Measurements from ENCODE around the gene FAU. TPM values are rescaled to one million over a fixed set of nuclear protein-coding genes. Genes with fewer than 3 reads are reported as not detected.
A peak's percentile ranks its signal among the peaks of the same experiment; 100 is the strongest.

The FAU gene
- total RNA-seq, 2 experiments from 2014 or later = 899 to 972 TPM

DNA sequence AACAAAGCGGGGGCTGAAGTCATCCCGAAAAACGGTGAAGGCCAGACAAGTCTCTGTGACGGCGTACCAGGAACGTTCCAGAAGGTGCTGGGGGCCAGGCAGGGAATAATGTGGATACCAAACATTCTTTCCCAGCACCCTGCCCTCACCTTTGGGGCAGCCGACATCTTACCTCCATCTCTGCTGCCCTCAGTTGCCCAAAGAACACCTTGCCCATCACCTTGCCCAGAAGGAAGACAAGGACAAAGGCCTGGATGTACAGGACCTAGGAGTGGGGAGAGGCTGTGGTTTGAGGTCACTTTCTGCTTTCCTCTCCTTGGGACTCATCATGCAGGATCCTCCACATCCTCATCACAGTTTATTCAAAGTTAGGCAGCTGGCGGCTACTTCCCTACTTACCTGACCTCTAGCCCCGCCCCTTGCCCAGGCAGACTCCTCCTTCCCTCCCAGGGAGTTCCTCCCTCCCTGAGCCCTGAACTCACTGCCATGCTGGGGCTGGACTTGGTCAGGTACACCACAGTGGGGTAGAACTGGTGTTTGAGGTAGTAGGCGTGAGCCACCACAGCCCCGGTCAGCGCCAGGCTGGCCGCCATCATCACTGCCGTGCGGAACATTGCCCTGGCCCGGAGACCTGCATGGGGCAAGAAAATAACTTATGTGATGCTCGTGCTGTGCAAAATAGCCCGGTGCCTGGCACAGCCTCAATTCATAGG lies 11.2 kb upstream of the FAU start:
- Mint-ChIP-seq H3K4me1 (peaks cover 34% of the 10 kb centered on the region), H3K27ac (peak overlapping the region; percentile 100), H3K9me3 (ENCODE audit: low read depth) (no peaks in the 10 kb centered on the region), H3K27me3 (no peaks in the 10 kb centered on the region), H3K4me3 (peak overlapping the region; percentile 96), H3K36me3 (peaks cover 5% of the 10 kb centered on the region)
- ATAC-seq = no peak
- peak; percentile 75 for DNase-seq
- CTCF ChIA-PET = interaction anchor here (0.7 to 4.3 kb wide), 5 partner anchors 8 to 22 kb away, joined by 3 to 31 read pairs (median 4); partner anchors contain the start of genes FAU, MRPL49, TM7SF2 and ZNHIT2

DNA sequence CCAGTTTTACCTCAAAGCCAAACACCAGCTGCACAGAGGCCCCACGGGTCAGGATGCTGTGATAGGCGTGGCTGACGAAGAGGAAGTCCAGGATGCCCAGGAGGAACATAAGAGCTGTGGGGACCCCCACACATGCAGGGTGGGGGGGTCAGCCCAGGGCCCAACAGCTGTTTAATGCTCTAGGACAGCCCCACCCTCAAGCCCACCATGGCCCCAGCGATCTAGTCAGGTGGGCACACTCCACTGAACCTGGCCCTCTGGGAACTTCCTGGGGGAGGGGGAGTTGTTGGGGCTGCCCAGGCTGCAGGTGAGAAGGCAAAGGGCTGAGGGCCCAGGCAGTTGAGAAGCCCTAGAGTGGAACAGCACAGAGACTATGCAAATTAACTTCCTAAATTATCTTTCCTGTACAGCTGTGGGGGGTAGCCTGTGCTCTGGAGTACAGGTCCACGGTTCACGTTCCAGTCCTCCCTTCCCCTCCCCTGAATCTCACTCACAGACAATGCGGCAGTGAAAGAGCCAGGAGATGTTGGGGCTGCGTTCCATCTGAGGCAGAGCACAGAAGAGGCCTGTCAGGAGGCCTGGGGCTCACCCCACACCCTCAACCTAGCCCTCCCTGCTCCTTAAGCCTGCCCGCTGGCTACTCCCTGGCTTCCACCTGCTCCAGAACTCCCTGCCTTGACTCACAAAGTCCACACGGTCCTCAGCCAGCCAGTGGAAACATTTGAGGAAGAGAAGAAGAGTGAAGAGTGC lies 10.5 kb upstream of the FAU start:
- no peak for DNase-seq
- Mint-ChIP-seq H3K27ac (peak overlapping the region; percentile 100), H3K4me3 (peak overlapping the region; percentile 96), H3K9me3 (ENCODE audit: low read depth) (no peaks in the 10 kb centered on the region), H3K27me3 (no peaks in the 10 kb centered on the region), H3K4me1 (peaks cover 34% of the 10 kb centered on the region), H3K36me3 (peaks cover 5% of the 10 kb centered on the region)
- ATAC-seq = no peak
- CTCF ChIA-PET = interaction anchor here (1.0 to 4.3 kb wide), 4 partner anchors 15 to 21 kb away, joined by 6 to 31 read pairs (median 18); partner anchors contain the start of genes TM7SF2 and ZNHIT2

DNA sequence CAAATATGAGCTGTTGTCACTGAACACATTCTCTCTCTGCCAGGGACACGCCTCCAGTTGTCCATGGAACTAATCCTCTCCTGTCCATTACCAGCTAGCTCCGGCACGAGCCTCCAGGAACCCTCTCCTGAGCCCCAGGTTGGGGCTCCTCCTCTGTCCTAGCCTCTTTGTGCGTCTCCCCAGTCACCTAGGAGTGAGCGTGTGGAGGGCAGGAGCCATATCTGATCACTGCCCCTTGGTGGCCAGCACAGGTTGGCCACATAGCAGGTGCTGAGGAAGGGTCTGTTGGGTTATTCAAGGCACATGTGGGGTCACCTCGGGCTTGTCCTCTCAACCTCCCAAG lies 9.9 kb upstream of the FAU start:
- no peak overlapping the region for H3K27ac Mint-ChIP-seq
- H3K9me3 Mint-ChIP-seq (ENCODE audit: low read depth) = no peaks in the 10 kb centered on the region
- H3K36me3 Mint-ChIP-seq = peaks cover 7% of the 10 kb centered on the region
- H3K27me3 Mint-ChIP-seq = no peaks in the 10 kb centered on the region
- CTCF ChIA-PET = interaction anchor here (1.0 to 1.9 kb wide), 3 partner anchors 15 to 118 kb away, joined by 5 to 8 read pairs (median 6); partner anchors contain the start of genes ARL2, TM7SF2 and ZNHIT2
- no peak overlapping the region for H3K4me3 Mint-ChIP-seq
- peaks cover 34% of the 10 kb centered on the region for H3K4me1 Mint-ChIP-seq
- DNase-seq (no peak), ATAC-seq (no peak)

GRCh38 chr11:65131417-65131776 lies 9.5 kb upstream of the FAU start:
- no peaks in the 10 kb centered on the region for H3K9me3 Mint-ChIP-seq (ENCODE audit: low read depth)

DNA sequence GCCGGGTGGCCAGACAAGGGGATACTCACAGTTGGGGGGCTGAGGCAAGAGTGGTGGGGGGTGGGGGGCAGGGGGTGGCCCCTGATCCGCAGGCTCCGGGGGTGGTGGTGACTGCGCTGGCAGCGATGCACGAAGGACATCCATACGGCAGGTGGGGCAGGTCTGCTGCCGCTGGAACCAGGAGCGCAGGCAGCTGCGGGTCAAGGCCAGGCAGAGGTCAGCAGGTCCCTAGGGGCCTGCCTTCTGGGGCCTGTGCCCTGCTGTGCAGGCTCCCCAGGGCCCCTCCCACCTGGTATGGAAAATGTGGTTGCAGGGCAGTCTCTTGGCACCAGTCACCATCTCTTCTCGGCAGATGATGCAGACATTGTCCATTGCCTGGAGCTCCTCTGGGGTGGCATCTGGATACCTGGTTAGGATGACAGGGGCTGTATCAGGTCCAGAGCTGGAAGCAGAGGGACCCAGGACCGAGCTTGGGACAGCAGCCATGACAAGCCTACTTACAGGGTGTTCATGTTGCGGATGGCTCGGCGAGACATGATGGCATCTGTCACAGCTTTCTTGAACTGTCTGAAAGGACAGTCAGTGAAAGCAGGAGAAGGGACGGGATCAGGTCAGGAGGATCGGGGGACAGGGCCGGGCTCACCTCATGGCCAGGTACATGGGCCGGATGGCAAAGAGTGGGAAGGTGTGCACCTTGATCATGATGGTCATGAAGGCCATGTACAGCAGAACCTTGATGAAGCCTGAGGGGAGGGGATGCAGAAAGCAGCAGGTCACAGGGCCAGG lies 8.9 kb upstream of the FAU start:
- Mint-ChIP-seq H3K9me3 (ENCODE audit: low read depth) (no peaks in the 10 kb centered on the region), H3K36me3 (peaks cover 13% of the 10 kb centered on the region), H3K4me3 (no peak overlapping the region), H3K27ac (no peak overlapping the region), H3K4me1 (peaks cover 24% of the 10 kb centered on the region), H3K27me3 (no peaks in the 10 kb centered on the region)
- DNase-seq = no peak
- CTCF ChIA-PET = interaction anchor here (1.7 to 1.9 kb wide), 2 partner anchors 14 to 117 kb away, joined by 5 to 8 read pairs; partner anchors contain the start of genes ARL2 and ZNHIT2
- no peak for ATAC-seq

More at GRCh38 chr11:65131417-65131776, 9.5 kb upstream of the FAU start:
- Mint-ChIP-seq H3K27me3 (no peaks in the 10 kb centered on the region), H3K4me1 (peaks cover 30% of the 10 kb centered on the region), H3K36me3 (peaks cover 10% of the 10 kb centered on the region), H3K4me3 (no peak overlapping the region), H3K27ac (no peak overlapping the region)
- ATAC-seq (no peak), DNase-seq (no peak)
- CTCF ChIA-PET = interaction anchor here (1.0 to 1.9 kb wide), 3 partner anchors 14 to 117 kb away, joined by 5 to 8 read pairs (median 6); partner anchors contain the start of genes ARL2, TM7SF2 and ZNHIT2

GRCh38 chr11:65129649-65130441 lies 7.9 kb upstream of the FAU start:
- Mint-ChIP-seq H3K4me3 (no peak overlapping the region), H3K27ac (no peak overlapping the region), H3K9me3 (ENCODE audit: low read depth) (no peaks in the 10 kb centered on the region), H3K27me3 (no peaks in the 10 kb centered on the region), H3K4me1 (peaks cover 17% of the 10 kb centered on the region), H3K36me3 (peaks cover 16% of the 10 kb centered on the region)
- no peak for DNase-seq
- CTCF ChIA-PET = interaction anchor here (1.1 to 1.7 kb wide), 4 partner anchors 17 to 185 kb away, joined by 3 to 5 read pairs (median 4); partner anchors contain the start of genes ARL2 and CDC42EP2
- no peak for ATAC-seq

- peaks cover 16% of the 10 kb centered on the region for H3K36me3 Mint-ChIP-seq
- CTCF ChIA-PET = interaction anchor here (1.2 to 1.7 kb wide), 3 partner anchors 11 to 114 kb away, joined by 3 to 5 read pairs (median 4); partner anchors contain the start of genes ARL2 and ZNHIT2
- no peak overlapping the region for H3K27ac Mint-ChIP-seq
- no peaks in the 10 kb centered on the region for H3K9me3 Mint-ChIP-seq (ENCODE audit: low read depth)
- H3K4me1 Mint-ChIP-seq = peaks cover 23% of the 10 kb centered on the region
- ATAC-seq = no peak
- no peak overlapping the region for H3K4me3 Mint-ChIP-seq
- no peak for DNase-seq
- no peaks in the 10 kb centered on the region for H3K27me3 Mint-ChIP-seq
Measured at GRCh38 chr11:65128182-65129145, 6.5 kb upstream of the FAU start.

- CTCF ChIA-PET = no interaction called here
Measured at GRCh38 chr11:65127473-65128181, 5.7 kb upstream of the FAU start.

DNA sequence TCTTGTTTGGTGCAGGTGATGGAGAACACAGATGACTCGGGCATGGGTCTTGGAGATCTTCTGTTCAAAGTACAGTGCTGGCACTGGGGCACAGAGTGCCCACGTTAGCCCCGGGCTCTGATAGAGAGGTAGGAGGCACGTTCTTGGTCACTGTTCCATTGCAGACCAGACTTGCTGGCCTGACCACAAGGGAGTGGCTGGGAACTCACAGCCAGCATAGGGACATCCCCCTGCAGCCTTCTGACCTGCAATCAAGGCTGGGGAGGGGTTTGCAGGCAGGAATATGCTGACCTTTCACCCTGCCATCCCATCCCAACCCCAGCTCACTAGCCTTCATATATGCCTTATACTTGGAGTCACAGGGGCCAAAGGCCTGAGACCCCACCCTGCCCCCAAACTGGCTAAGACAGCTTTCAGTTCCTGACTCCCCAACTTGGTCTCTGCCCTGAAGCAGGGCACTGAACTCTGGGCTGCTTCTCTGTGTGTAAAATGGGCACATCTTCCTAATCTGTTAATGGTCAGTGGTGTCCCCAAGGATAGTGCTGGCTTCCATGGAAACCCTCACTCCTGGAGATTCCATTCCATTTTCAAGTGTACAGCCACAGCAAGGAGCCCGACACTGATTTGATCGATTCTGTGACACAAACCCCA lies 4.8 kb upstream of the FAU start:
- no peak overlapping the region for H3K4me3 Mint-ChIP-seq
- H3K4me1 Mint-ChIP-seq = peaks cover 22% of the 10 kb centered on the region
- ATAC-seq = no peak
- H3K9me3 Mint-ChIP-seq (ENCODE audit: low read depth) = no peaks in the 10 kb centered on the region
- CTCF ChIA-PET = no interaction called here
- peak overlapping the region; percentile 12 for H3K27ac Mint-ChIP-seq
- H3K27me3 Mint-ChIP-seq = no peaks in the 10 kb centered on the region
- DNase-seq = no peak
- H3K36me3 Mint-ChIP-seq = peaks cover 21% of the 10 kb centered on the region

More at GRCh38 chr11:65127473-65128181, 5.7 kb upstream of the FAU start:
- DNase-seq (no peak), ATAC-seq (no peak)
- Mint-ChIP-seq H3K36me3 (peaks cover 16% of the 10 kb centered on the region), H3K9me3 (ENCODE audit: low read depth) (no peaks in the 10 kb centered on the region), H3K27me3 (no peaks in the 10 kb centered on the region), H3K27ac (no peak overlapping the region), H3K4me1 (peaks cover 21% of the 10 kb centered on the region), H3K4me3 (no peak overlapping the region)

GRCh38 chr11:65125197-65126056 lies 3.5 kb upstream of the FAU start:
- ATAC-seq = no peak
- CTCF ChIA-PET = interaction anchor here (0.9 to 1.4 kb wide), 4 partner anchors 8 to 189 kb away, joined by 3 to 7 read pairs (median 4); partner anchors contain the start of gene CDC42EP2
- no peak overlapping the region for H3K4me3 Mint-ChIP-seq
- no peak overlapping the region for H3K27ac Mint-ChIP-seq
- peaks cover 27% of the 10 kb centered on the region for H3K36me3 Mint-ChIP-seq
- H3K9me3 Mint-ChIP-seq (ENCODE audit: low read depth) = no peaks in the 10 kb centered on the region
- peaks cover 33% of the 10 kb centered on the region for H3K4me1 Mint-ChIP-seq
- H3K27me3 Mint-ChIP-seq = no peaks in the 10 kb centered on the region
- no peak for DNase-seq
